Breast epithelium (tissue), 4 donors: ENCODE data around the gene SASH3. TPM values are rescaled to one million over a fixed set of nuclear protein-coding genes. Genes with fewer than 3 reads are reported as not detected.

Source experiments
- DNase-seq, 2 donors: peaks; one replicate each; pipeline ENCODE4 v3.0.0-alpha.2; 2019; ENCODE audit warnings: low spot score in 2 of 2
- H3K27ac ChIP-seq, 2 donors: fragments of 200-600 bp; sonication (generic) in 1 of 2; one replicate each; pipeline ENCODE4 v1.5.1; 2016 to 2019; ENCODE audit warnings: mild to moderate bottlenecking in 1 of 2
- H3K27me3 ChIP-seq, 2 donors: fragments of 200-600 bp; sonication (generic) in 1 of 2; one replicate each; pipeline versions ENCODE4 v1.5.1 to v1.6.0; 2017 to 2019; ENCODE audit warnings: control low read depth in 1 of 2, mild to moderate bottlenecking in 1 of 2
- H3K36me3 ChIP-seq: fragments of 200-600 bp; one replicate; pipeline ENCODE4 v1.5.1; 2019
- H3K4me1 ChIP-seq, 2 donors: fragments of 200-600 bp; sonication (generic); one replicate each; pipeline ENCODE4 v1.5.1; 2016 to 2019; ENCODE audit warnings: control low read depth in 1 of 2
- H3K4me3 ChIP-seq, 3 donors: fragments of 200-600 bp; sonication (generic); 1 replicate in 2 of 3; 2 replicates in 1 of 3; pipeline ENCODE4 v1.5.1; 2016 to 2019; ENCODE audit warnings: mild to moderate bottlenecking in 3 of 3, moderate library complexity in 2 of 3
- H3K9me3 ChIP-seq, 2 donors: fragments of 200-600 bp; sonication (generic) in 1 of 2; one replicate each; pipeline ENCODE4 v1.5.1; 2016 to 2019; ENCODE audit warnings: control low read depth in 1 of 2
- POLR2A ChIP-seq: fragments of 450-650 bp; IDR thresholded peaks from one replicate; pipeline ENCODE4 v1.6.1; 2016; ENCODE audit warnings: antibody characterized with exemption, mild to moderate bottlenecking, moderate library complexity
- POLR2AphosphoS5 ChIP-seq, 3 donors: sonication (generic); formaldehyde crosslinking; IDR thresholded peaks; one replicate each; pipeline ENCODE4 v1.6.1; 2017; ENCODE audit warnings: antibody characterized with exemption in 3 of 3
- intact Hi-C: fragments of 100-400 bp; cut with DNase I; formaldehyde crosslinking; loops from one replicate; pipeline ENCODE4 v1.15.1; 2023; ENCODE audit warnings: low total_unique reads
- total RNA-seq, 3 donors: library from RNA; depleted of rRNA; stranded (reverse); fragments of >200 nt; gene quantifications; one replicate each; pipeline ENCODE4 v1.1.0, GENCODE V29; 2016
- TF ChIP-seq, protein P1 (sequence below), 3 donors: fragments of 450-650 bp; IDR thresholded peaks; one replicate each; pipeline ENCODE4 v1.5.1; 2016 to 2017; ENCODE audit warnings: antibody characterized with exemption in 3 of 3, mild to moderate bottlenecking in 3 of 3, moderate library complexity in 3 of 3

The SASH3 gene
- total RNA-seq, 3 donors from 2014 or later, result 6.6 to 18.7 (median 10.0) TPM

DNA sequence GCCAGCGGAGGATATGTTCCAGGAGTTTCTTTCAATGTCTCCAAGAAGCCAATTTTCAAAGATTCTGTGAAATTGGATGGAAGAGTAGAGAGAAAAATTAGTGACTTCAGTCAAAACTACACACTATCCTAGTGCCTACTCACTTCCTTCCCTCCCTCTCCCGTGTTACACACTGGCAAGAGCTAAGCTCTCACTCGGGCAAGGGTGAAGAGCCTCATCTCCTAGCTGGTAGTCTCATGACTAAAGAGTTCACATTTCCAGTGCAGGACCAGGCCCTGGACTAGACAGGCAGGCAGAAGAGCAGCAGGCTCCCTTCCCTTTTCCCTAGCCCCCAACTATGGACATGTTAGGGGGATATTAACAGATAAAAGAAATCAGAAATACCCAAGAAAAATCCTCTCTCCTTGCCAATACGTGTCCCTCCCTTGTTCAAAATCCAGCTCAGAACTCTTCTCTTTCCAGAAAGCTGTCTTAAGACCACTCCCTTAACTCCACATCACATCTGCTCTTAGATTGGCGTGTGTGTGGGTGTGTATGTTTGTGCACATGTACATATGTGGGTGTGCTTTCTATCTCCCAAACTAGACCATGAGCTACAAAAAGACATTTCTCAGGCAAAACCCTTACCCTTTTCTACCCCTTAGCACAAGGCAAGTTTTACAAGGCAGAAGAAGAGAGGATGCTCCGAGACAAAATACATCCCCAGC lies 34.1 kb downstream of the SASH3 start:
- intact Hi-C loops, result loop anchor here (5.0 kb wide), 1 partner anchor 233 kb away; no protein-coding TSS in a partner anchor
- TF ChIP-seq, protein P1, sequence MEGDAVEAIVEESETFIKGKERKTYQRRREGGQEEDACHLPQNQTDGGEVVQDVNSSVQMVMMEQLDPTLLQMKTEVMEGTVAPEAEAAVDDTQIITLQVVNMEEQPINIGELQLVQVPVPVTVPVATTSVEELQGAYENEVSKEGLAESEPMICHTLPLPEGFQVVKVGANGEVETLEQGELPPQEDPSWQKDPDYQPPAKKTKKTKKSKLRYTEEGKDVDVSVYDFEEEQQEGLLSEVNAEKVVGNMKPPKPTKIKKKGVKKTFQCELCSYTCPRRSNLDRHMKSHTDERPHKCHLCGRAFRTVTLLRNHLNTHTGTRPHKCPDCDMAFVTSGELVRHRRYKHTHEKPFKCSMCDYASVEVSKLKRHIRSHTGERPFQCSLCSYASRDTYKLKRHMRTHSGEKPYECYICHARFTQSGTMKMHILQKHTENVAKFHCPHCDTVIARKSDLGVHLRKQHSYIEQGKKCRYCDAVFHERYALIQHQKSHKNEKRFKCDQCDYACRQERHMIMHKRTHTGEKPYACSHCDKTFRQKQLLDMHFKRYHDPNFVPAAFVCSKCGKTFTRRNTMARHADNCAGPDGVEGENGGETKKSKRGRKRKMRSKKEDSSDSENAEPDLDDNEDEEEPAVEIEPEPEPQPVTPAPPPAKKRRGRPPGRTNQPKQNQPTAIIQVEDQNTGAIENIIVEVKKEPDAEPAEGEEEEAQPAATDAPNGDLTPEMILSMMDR (IDR thresholded peaks at IDR 0.05), result no peak
- no peak for TF ChIP-seq POLR2AphosphoS5 (IDR thresholded peaks at IDR 0.05)
- TF ChIP-seq POLR2A, result no peak
- H3K36me3 ChIP-seq, result no peaks in the 10 kb centered on the region
- no peak overlapping the region for H3K4me3 ChIP-seq
- no peaks in the 10 kb centered on the region for H3K27me3 ChIP-seq
- no peaks in the 10 kb centered on the region for H3K4me1 ChIP-seq
- no peak overlapping the region for H3K27ac ChIP-seq
- H3K9me3 ChIP-seq, result no peaks in the 10 kb centered on the region
- no peak for DNase-seq

DNA sequence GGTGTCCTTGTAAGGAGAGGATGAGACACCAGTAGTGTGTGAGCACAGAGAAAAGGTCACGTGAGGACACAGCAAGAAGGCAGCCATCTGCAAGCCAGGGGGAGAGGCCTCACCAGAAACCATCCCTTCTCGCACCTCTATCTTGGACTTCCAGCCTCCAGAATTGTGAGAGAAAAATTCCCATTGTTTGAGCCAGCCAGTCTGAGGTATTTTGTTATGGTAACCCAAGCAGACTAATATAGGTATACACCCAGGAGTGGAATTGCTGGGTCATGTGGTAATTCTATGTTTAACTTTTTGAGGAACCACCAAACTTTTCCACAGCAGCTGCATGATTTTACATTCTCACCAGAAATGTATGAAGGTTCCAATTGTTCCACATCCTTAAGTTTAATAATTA lies 38.4 kb downstream of the SASH3 start:
- no peaks in the 10 kb centered on the region for H3K27me3 ChIP-seq
- DNase-seq, result no peak
- TF ChIP-seq POLR2A (no peak), POLR2AphosphoS5 (IDR thresholded peaks at IDR 0.05) (no peak)
- TF ChIP-seq, protein P1 (IDR thresholded peaks at IDR 0.05), result no peak
- H3K9me3 ChIP-seq, result no peaks in the 10 kb centered on the region
- intact Hi-C loops, result no loop called here
- H3K4me3 ChIP-seq, result no peak overlapping the region
- H3K36me3 ChIP-seq, result no peaks in the 10 kb centered on the region
- no peaks in the 10 kb centered on the region for H3K4me1 ChIP-seq
- H3K27ac ChIP-seq, result no peak overlapping the region

DNA sequence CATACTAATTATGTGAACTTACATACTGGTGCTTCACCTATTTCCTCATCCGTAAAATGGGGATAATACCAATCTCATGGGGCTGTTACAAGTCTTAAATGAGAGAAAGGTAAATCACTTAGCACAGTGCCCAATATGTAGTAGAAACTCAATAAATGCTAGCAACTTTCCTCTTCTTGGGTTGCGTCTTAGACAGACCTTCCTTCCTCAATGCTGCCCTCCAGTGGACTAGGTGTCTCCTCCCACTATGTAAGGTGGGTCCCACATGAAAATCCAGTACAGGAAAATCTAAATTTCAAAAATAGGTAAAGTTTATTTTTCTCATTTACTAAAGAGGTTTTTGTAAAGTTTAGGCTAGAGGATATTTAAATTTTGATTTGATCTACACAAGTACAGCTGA lies 43.4 kb downstream of the SASH3 start:
- H3K9me3 ChIP-seq, result no peaks in the 10 kb centered on the region
- no peak overlapping the region for H3K27ac ChIP-seq
- no peak overlapping the region for H3K4me3 ChIP-seq
- no peaks in the 10 kb centered on the region for H3K4me1 ChIP-seq
- DNase-seq, result no peak
- intact Hi-C loops, result no loop called here
- H3K36me3 ChIP-seq, result no peaks in the 10 kb centered on the region
- TF ChIP-seq POLR2AphosphoS5 (IDR thresholded peaks at IDR 0.05) (no peak), POLR2A (no peak)
- TF ChIP-seq, protein P1 (IDR thresholded peaks at IDR 0.05), result peak in 2 of 3 donors; percentile 36
- peaks cover 0 to 5% of the 10 kb centered on the region in 2 donors for H3K27me3 ChIP-seq

DNA sequence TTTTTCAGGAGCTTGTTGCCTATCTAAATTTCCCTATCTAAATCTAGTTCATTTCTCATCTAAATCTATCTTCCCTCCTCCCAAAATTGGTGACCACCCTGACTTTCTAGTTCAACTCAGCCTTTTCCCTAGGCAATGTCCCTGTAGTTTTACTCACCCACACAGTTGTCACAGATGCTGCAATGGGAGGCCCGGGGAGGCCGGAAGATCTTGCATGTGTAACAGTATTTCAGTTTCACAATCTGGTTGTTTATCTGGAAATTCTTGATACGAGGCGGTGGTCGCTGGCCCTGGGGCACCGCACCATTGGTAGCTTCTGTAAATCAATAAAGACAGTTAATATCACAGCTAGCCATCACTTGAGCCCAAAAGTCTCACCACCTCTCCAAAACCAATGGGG lies 43.8 kb downstream of the SASH3 start:
- no peak for TF ChIP-seq POLR2A
- TF ChIP-seq, protein P1 (IDR thresholded peaks at IDR 0.05), result no peak
- no peak for TF ChIP-seq POLR2AphosphoS5 (IDR thresholded peaks at IDR 0.05)
- intact Hi-C loops, result no loop called here
- no peaks in the 10 kb centered on the region for H3K9me3 ChIP-seq
- DNase-seq, result no peak
- H3K27me3 ChIP-seq, result peaks cover 0 to 5% of the 10 kb centered on the region in 2 donors
- H3K36me3 ChIP-seq, result no peaks in the 10 kb centered on the region
- no peak overlapping the region for H3K4me3 ChIP-seq
- no peaks in the 10 kb centered on the region for H3K4me1 ChIP-seq
- H3K27ac ChIP-seq, result no peak overlapping the region

DNA sequence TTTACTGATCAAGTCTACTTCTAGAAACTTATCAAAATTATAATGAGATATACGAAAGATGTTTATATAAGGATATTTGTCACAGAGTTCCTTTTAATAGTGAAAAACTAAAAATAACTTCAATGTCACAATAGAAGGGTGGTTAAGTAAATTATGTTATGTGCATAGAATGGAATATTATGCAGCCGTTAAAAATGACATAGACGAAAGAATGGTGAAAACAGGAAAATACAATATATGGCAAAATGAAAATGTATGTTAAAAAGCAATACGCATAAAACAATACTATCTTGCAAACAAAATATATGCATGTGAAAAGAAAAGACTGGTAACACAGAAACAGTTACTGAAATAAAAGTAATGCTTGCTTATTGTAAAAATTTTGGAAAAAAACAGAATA lies 44.9 kb downstream of the SASH3 start:
- Histone ChIP-seq H3K4me3 (no peak overlapping the region), H3K27me3 (peaks cover 0 to 16% of the 10 kb centered on the region in 2 donors), H3K4me1 (no peaks in the 10 kb centered on the region), H3K36me3 (no peaks in the 10 kb centered on the region), H3K9me3 (no peaks in the 10 kb centered on the region), H3K27ac (no peak overlapping the region)
- TF ChIP-seq POLR2AphosphoS5 (IDR thresholded peaks at IDR 0.05) (no peak), POLR2A (no peak)
- TF ChIP-seq, protein P1 (IDR thresholded peaks at IDR 0.05), result no peak
- intact Hi-C loops, result no loop called here
- no peak for DNase-seq
